Memory B cell (primary cell): ENCODE data around the gene SERGEF.

Source experiments
- ATAC-seq: fragments of 150-1000 bp; cut with Tn5 transposase; 2 replicates; pipeline ENCODE4 v1.10.0; 2021; ENCODE audit warnings: low read depth, mild to moderate bottlenecking, moderate library complexity
- DNase-seq, 2 donors: peaks; one replicate each; pipeline ENCODE4 v3.0.0; 2022; ENCODE audit warnings: low spot score in 2 of 2
- H3K27ac Mint-ChIP-seq: one replicate; pipeline ENCODE4 v1.8.0; 2022; ENCODE audit warnings: mild to moderate bottlenecking, moderate library complexity, mixed read lengths
- H3K27me3 Mint-ChIP-seq: one replicate; pipeline ENCODE4 v1.8.0; 2022; ENCODE audit warnings: mixed read lengths
- H3K36me3 Mint-ChIP-seq: one replicate; pipeline ENCODE4 v1.8.0; 2022; ENCODE audit warnings: mild to moderate bottlenecking, mixed read lengths
- H3K4me1 Mint-ChIP-seq: one replicate; pipeline ENCODE4 v1.8.0; 2022; ENCODE audit warnings: mixed read lengths
- H3K4me3 Mint-ChIP-seq: one replicate; pipeline ENCODE4 v1.8.0; 2022; ENCODE audit warnings: mild to moderate bottlenecking, moderate library complexity, mixed read lengths
- H3K9me3 Mint-ChIP-seq: one replicate; pipeline ENCODE4 v1.8.0; 2022; ENCODE audit warnings: mixed read lengths

The SERGEF gene

GRCh38 chr11:17777086-17777737, 235.6 kb downstream of the SERGEF start:
- Mint-ChIP-seq H3K9me3 (no peaks in the 10 kb centered on the region), H3K36me3 (no peaks in the 10 kb centered on the region), H3K4me1 (no peaks in the 10 kb centered on the region), H3K4me3 (no peak overlapping the region), H3K27ac (no peak overlapping the region), H3K27me3 (no peaks in the 10 kb centered on the region)
- no peak for ATAC-seq
- DNase-seq, result no peak

GRCh38 chr11:17776212-17776875, 236.5 kb downstream of the SERGEF start:
- no peaks in the 10 kb centered on the region for H3K36me3 Mint-ChIP-seq
- ATAC-seq, result no peak
- H3K4me3 Mint-ChIP-seq, result no peak overlapping the region
- no peaks in the 10 kb centered on the region for H3K27me3 Mint-ChIP-seq
- no peaks in the 10 kb centered on the region for H3K4me1 Mint-ChIP-seq
- DNase-seq, result no peak
- H3K9me3 Mint-ChIP-seq, result no peaks in the 10 kb centered on the region
- no peak overlapping the region for H3K27ac Mint-ChIP-seq

GRCh38 chr11:17775507-17776211, 237.2 kb downstream of the SERGEF start:
- Mint-ChIP-seq H3K36me3 (no peaks in the 10 kb centered on the region), H3K27me3 (no peaks in the 10 kb centered on the region), H3K4me3 (no peak overlapping the region), H3K4me1 (no peaks in the 10 kb centered on the region), H3K27ac (no peak overlapping the region), H3K9me3 (no peaks in the 10 kb centered on the region)
- no peak for ATAC-seq
- DNase-seq, result no peak

- Mint-ChIP-seq H3K9me3 (no peaks in the 10 kb centered on the region), H3K36me3 (no peaks in the 10 kb centered on the region), H3K27ac (no peak overlapping the region), H3K4me3 (no peak overlapping the region), H3K27me3 (no peaks in the 10 kb centered on the region), H3K4me1 (no peaks in the 10 kb centered on the region)
- ATAC-seq (no peak), DNase-seq (no peak)
Measured at GRCh38 chr11:17775035-17775348, 237.9 kb downstream of the SERGEF start.

- no peaks in the 10 kb centered on the region for H3K27me3 Mint-ChIP-seq
- no peak overlapping the region for H3K4me3 Mint-ChIP-seq
- H3K9me3 Mint-ChIP-seq, result no peaks in the 10 kb centered on the region
- H3K36me3 Mint-ChIP-seq, result no peaks in the 10 kb centered on the region
- no peak for ATAC-seq
- DNase-seq, result no peak
- H3K27ac Mint-ChIP-seq, result no peak overlapping the region
- no peaks in the 10 kb centered on the region for H3K4me1 Mint-ChIP-seq
Measured at GRCh38 chr11:17774232-17775034, 238.4 kb downstream of the SERGEF start.

- H3K27me3 Mint-ChIP-seq, result peaks cover 2% of the 10 kb centered on the region
- no peak for DNase-seq
Measured at GRCh38 chr11:17773674-17774073, 239.2 kb downstream of the SERGEF start.

GRCh38 chr11:17772704-17773600, 239.9 kb downstream of the SERGEF start:
- peaks cover 2% of the 10 kb centered on the region for H3K27me3 Mint-ChIP-seq
- no peaks in the 10 kb centered on the region for H3K36me3 Mint-ChIP-seq
- DNase-seq, result no peak
- no peaks in the 10 kb centered on the region for H3K4me1 Mint-ChIP-seq
- no peaks in the 10 kb centered on the region for H3K9me3 Mint-ChIP-seq
- H3K27ac Mint-ChIP-seq, result no peak overlapping the region
- no peak overlapping the region for H3K4me3 Mint-ChIP-seq
- ATAC-seq, result no peak

More at GRCh38 chr11:17773674-17774073, 239.2 kb downstream of the SERGEF start:
- H3K9me3 Mint-ChIP-seq, result no peaks in the 10 kb centered on the region
- H3K36me3 Mint-ChIP-seq, result no peaks in the 10 kb centered on the region
- no peaks in the 10 kb centered on the region for H3K4me1 Mint-ChIP-seq
- H3K27ac Mint-ChIP-seq, result no peak overlapping the region
- ATAC-seq, result no peak
- H3K4me3 Mint-ChIP-seq, result no peak overlapping the region

- Mint-ChIP-seq H3K4me3 (no peak overlapping the region), H3K36me3 (no peaks in the 10 kb centered on the region), H3K27me3 (peaks cover 2% of the 10 kb centered on the region), H3K27ac (no peak overlapping the region), H3K9me3 (no peaks in the 10 kb centered on the region), H3K4me1 (no peaks in the 10 kb centered on the region)
- DNase-seq (no peak), ATAC-seq (no peak)
Measured at GRCh38 chr11:17771841-17772401, 240.9 kb downstream of the SERGEF start.

GRCh38 chr11:17771415-17771814, 241.4 kb downstream of the SERGEF start:
- Mint-ChIP-seq H3K27ac (no peak overlapping the region), H3K4me3 (no peak overlapping the region), H3K4me1 (no peaks in the 10 kb centered on the region), H3K9me3 (no peaks in the 10 kb centered on the region), H3K27me3 (peaks cover 2% of the 10 kb centered on the region), H3K36me3 (no peaks in the 10 kb centered on the region)
- ATAC-seq, result no peak
- no peak for DNase-seq

GRCh38 chr11:17770917-17771316, 241.9 kb downstream of the SERGEF start:
- ATAC-seq (no peak), DNase-seq (no peak)
- Mint-ChIP-seq H3K9me3 (no peaks in the 10 kb centered on the region), H3K27me3 (peaks cover 2% of the 10 kb centered on the region), H3K27ac (no peak overlapping the region), H3K4me1 (no peaks in the 10 kb centered on the region), H3K4me3 (no peak overlapping the region), H3K36me3 (no peaks in the 10 kb centered on the region)

- Mint-ChIP-seq H3K9me3 (no peaks in the 10 kb centered on the region), H3K27me3 (peaks cover 5% of the 10 kb centered on the region), H3K36me3 (no peaks in the 10 kb centered on the region), H3K27ac (no peak overlapping the region), H3K4me3 (no peak overlapping the region), H3K4me1 (no peaks in the 10 kb centered on the region)
- DNase-seq, result no peak
- no peak for ATAC-seq
Measured at GRCh38 chr11:17770048-17770652, 242.7 kb downstream of the SERGEF start.

GRCh38 chr11:17769218-17769617, 243.6 kb downstream of the SERGEF start:
- Mint-ChIP-seq H3K36me3 (no peaks in the 10 kb centered on the region), H3K4me1 (peaks cover under 1% of the 10 kb centered on the region), H3K27me3 (peaks cover 7% of the 10 kb centered on the region), H3K27ac (no peak overlapping the region), H3K4me3 (no peak overlapping the region), H3K9me3 (no peaks in the 10 kb centered on the region)
- DNase-seq (no peak), ATAC-seq (no peak)

GRCh38 chr11:17768547-17768946, 244.3 kb downstream of the SERGEF start:
- Mint-ChIP-seq H3K36me3 (no peaks in the 10 kb centered on the region), H3K9me3 (no peaks in the 10 kb centered on the region), H3K27me3 (peaks cover 13% of the 10 kb centered on the region), H3K4me1 (peaks cover 3% of the 10 kb centered on the region), H3K27ac (no peak overlapping the region), H3K4me3 (no peak overlapping the region)
- DNase-seq, result no peak
- ATAC-seq, result no peak
